Measurements from ENCODE around the gene ADTRP. TPM values are rescaled to one million over a fixed set of nuclear protein-coding genes. Genes with fewer than 3 reads are reported as not detected.

ADTRP gene
- total RNA-seq, 1 donor from 2014 or later = 0.35 TPM

DNA sequence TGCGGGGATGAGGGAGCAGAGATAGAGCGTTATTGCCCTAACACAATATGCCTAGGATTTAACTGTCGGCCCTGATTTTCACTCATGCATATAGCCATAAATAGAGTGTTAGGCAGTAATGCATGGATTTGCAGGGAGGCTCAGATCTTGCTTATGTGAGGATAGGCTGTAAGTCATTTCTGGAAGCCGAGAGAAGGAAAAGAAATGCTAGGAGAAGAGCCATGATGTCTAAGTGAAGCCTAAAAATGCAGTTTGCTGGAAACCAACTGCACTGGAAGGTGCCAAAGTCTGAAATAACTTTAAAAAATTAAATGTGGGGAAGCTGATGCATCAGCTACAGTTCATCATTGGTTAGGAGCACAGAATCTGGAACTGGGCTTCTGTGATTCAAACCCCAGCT, 54.3 kb downstream of the ADTRP start:
- Mint-ChIP-seq H3K27ac (ENCODE audit: unreplicated experiment) (no peak overlapping the region), H3K4me1 (ENCODE audit: low read depth) (no peaks in the 10 kb centered on the region), H3K9me3 (ENCODE audit: low read depth) (no peaks in the 10 kb centered on the region), H3K27me3 (ENCODE audit: low read depth) (no peaks in the 10 kb centered on the region), H3K4me3 (ENCODE audit: unreplicated experiment) (no peak overlapping the region), H3K36me3 (ENCODE audit: low read depth) (no peaks in the 10 kb centered on the region)
- TF ChIP-seq, protein P1, sequence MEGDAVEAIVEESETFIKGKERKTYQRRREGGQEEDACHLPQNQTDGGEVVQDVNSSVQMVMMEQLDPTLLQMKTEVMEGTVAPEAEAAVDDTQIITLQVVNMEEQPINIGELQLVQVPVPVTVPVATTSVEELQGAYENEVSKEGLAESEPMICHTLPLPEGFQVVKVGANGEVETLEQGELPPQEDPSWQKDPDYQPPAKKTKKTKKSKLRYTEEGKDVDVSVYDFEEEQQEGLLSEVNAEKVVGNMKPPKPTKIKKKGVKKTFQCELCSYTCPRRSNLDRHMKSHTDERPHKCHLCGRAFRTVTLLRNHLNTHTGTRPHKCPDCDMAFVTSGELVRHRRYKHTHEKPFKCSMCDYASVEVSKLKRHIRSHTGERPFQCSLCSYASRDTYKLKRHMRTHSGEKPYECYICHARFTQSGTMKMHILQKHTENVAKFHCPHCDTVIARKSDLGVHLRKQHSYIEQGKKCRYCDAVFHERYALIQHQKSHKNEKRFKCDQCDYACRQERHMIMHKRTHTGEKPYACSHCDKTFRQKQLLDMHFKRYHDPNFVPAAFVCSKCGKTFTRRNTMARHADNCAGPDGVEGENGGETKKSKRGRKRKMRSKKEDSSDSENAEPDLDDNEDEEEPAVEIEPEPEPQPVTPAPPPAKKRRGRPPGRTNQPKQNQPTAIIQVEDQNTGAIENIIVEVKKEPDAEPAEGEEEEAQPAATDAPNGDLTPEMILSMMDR (IDR thresholded peaks at IDR 0.05) = no peak
- no peak for DNase-seq (ENCODE audit: low spot score)

DNA sequence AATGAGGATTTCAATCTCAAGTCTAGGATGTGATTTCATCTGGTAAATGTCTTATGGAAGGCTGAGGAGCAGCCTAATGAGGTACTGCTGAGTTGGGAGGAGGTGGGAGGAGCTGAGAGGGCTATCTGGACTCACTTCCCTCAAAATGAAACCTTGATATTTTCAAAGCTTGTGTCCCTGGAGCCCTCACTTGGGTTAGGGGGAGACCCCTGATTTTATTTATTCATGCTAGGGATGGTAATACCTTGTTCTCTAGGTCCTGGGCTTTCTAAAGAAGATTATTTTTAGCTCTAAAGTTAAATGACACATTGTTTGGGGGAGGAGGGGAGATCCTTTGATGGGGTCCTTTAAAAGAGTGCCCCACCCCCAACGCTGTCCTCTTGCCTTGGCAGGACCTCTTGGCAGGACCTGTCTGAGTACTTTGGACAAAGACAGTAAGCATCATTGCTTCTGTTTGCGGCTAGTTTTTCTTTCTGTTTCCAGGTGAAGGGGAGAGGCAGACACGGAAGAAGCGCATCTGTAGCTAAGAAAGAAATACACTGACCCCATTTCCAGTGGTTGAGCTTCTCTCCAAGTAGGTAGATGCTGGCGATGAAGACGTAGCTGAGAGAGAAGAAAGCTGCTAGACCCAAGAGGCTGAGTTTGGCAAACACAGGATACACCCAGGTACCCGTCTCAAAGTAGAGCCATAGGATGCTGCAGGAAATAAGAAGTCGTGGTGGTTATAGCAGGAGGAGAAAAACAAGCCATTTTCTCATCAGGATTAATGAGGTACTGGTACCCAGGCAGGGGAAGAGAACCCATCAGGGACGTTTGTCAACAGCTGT, 55.6 kb downstream of the ADTRP start:
- H3K4me1 Mint-ChIP-seq (ENCODE audit: low read depth) = no peaks in the 10 kb centered on the region
- TF ChIP-seq, protein P1 (IDR thresholded peaks at IDR 0.05) = no peak

DNA sequence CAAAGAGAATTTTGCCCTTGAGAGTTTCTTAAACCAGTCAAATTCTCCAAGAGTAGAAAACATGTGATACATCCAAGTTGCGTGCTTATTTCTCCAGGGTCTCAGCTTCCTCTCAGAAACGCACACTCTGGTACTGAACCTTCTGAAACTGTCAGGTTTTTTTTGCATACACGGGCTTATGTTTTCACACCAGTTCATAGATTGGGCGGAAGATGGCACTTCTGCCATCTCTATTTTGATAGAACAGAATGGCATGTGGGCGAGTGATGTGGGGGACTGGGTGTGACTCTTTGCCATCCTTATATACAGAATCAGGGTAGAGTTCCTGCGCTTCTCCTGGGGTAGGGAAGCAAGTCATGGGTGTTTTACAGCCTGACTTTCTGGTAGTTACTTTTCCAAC, 56.4 kb downstream of the ADTRP start:
- TF ChIP-seq, protein P1 (IDR thresholded peaks at IDR 0.05) = no peak
- Mint-ChIP-seq H3K27me3 (ENCODE audit: low read depth) (no peaks in the 10 kb centered on the region), H3K4me3 (ENCODE audit: unreplicated experiment) (no peak overlapping the region)

More for the DNA sequence above, 55.6 kb downstream of the ADTRP start:
- Mint-ChIP-seq H3K9me3 (ENCODE audit: low read depth) (no peaks in the 10 kb centered on the region), H3K4me3 (ENCODE audit: unreplicated experiment) (no peak overlapping the region), H3K27ac (ENCODE audit: unreplicated experiment) (no peak overlapping the region), H3K27me3 (ENCODE audit: low read depth) (no peaks in the 10 kb centered on the region), H3K36me3 (ENCODE audit: low read depth) (no peaks in the 10 kb centered on the region)
- DNase-seq (ENCODE audit: low spot score) = no peak

DNA sequence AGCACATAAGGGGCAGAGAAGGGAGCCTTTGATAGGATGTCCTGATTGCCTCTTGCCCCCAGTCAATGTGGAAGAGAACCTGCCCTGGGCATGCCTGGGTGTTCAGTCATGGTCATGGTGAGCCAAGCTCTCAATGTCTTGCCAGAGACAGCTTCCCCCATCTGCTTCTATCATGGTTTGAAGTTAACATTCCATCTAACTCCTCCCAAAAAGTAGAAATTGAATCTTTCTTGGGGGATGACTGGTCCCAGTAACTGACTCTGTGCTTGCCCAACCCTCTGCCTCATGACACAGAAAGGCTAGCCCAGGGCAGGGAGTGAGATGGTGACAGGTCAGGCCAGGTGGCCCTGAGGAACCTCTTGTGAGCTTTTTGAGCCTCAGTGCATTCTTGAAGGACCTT, 60.1 kb downstream of the ADTRP start:
- Mint-ChIP-seq H3K9me3 (ENCODE audit: low read depth) (no peaks in the 10 kb centered on the region), H3K4me1 (ENCODE audit: low read depth) (peaks cover 6% of the 10 kb centered on the region), H3K4me3 (ENCODE audit: unreplicated experiment) (no peak overlapping the region), H3K27me3 (ENCODE audit: low read depth) (no peaks in the 10 kb centered on the region), H3K36me3 (ENCODE audit: low read depth) (no peaks in the 10 kb centered on the region), H3K27ac (ENCODE audit: unreplicated experiment) (no peak overlapping the region)
- no peak for DNase-seq (ENCODE audit: low spot score)
- TF ChIP-seq, protein P1 (IDR thresholded peaks at IDR 0.05) = no peak

More for the DNA sequence above, 56.4 kb downstream of the ADTRP start:
- Mint-ChIP-seq H3K9me3 (ENCODE audit: low read depth) (no peaks in the 10 kb centered on the region), H3K27ac (ENCODE audit: unreplicated experiment) (no peak overlapping the region), H3K36me3 (ENCODE audit: low read depth) (no peaks in the 10 kb centered on the region), H3K4me1 (ENCODE audit: low read depth) (no peaks in the 10 kb centered on the region)
- DNase-seq (ENCODE audit: low spot score) = no peak

DNA sequence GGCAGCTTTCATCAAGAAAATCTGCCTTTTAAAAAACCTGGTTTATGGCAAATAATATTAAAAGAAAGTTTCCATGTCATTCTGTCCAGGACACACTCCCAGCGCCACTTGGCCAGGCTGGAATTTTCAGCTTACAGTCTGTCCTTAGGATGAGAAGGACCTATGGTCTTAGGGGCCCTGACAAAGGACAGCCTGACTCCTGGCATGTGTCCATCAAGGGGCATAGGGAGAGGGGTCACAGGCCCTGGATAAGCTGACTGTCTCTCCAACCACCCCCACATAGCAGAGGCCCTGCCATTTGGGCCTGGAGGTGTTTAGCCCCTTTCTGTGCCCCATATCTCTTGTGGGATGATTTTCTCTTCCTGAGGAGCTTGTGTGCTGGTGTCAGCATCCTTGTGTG, 60.6 kb downstream of the ADTRP start:
- no peak for DNase-seq (ENCODE audit: low spot score)
- no peaks in the 10 kb centered on the region for H3K36me3 Mint-ChIP-seq (ENCODE audit: low read depth)

More for the DNA sequence above, 60.6 kb downstream of the ADTRP start:
- TF ChIP-seq, protein P1 (IDR thresholded peaks at IDR 0.05) = no peak
- Mint-ChIP-seq H3K4me1 (ENCODE audit: low read depth) (peaks cover 6% of the 10 kb centered on the region), H3K4me3 (ENCODE audit: unreplicated experiment) (no peak overlapping the region), H3K9me3 (ENCODE audit: low read depth) (no peaks in the 10 kb centered on the region), H3K27me3 (ENCODE audit: low read depth) (no peaks in the 10 kb centered on the region), H3K27ac (ENCODE audit: unreplicated experiment) (no peak overlapping the region)
